Breast epithelium (tissue), 4 donors: ENCODE measurements around the gene PLAAT3. TPM values are rescaled to one million over a fixed set of nuclear protein-coding genes. Genes with fewer than 3 reads are reported as not detected.
A peak's percentile ranks its signal among the peaks of the same experiment; 100 is the strongest.
"Not testable (repeated sequence)": the region's sequence is repeated elsewhere in the genome, so short reads cannot be mapped to it uniquely, and the experiment has no call there.

Source experiments
- DNase-seq, 2 donors: peaks; one replicate each; pipeline ENCODE4 v3.0.0-alpha.2; 2019; ENCODE audit warnings: low spot score in 2 of 2
- H3K27ac ChIP-seq, 2 donors: fragments of 200-600 bp; sonication (generic) in 1 of 2; one replicate each; pipeline ENCODE4 v1.5.1; 2016 to 2019; ENCODE audit warnings: mild to moderate bottlenecking in 1 of 2
- H3K27me3 ChIP-seq, 2 donors: fragments of 200-600 bp; sonication (generic) in 1 of 2; one replicate each; pipeline versions ENCODE4 v1.5.1 to v1.6.0; 2017 to 2019; ENCODE audit warnings: control low read depth in 1 of 2, mild to moderate bottlenecking in 1 of 2
- H3K36me3 ChIP-seq: fragments of 200-600 bp; one replicate; pipeline ENCODE4 v1.5.1; 2019
- H3K4me1 ChIP-seq, 2 donors: fragments of 200-600 bp; sonication (generic); one replicate each; pipeline ENCODE4 v1.5.1; 2016 to 2019; ENCODE audit warnings: control low read depth in 1 of 2
- H3K4me3 ChIP-seq, 3 donors: fragments of 200-600 bp; sonication (generic); 1 replicate in 2 of 3; 2 replicates in 1 of 3; pipeline ENCODE4 v1.5.1; 2016 to 2019; ENCODE audit warnings: mild to moderate bottlenecking in 3 of 3, moderate library complexity in 2 of 3
- H3K9me3 ChIP-seq, 2 donors: fragments of 200-600 bp; sonication (generic) in 1 of 2; one replicate each; pipeline ENCODE4 v1.5.1; 2016 to 2019; ENCODE audit warnings: control low read depth in 1 of 2
- CTCF ChIP-seq, 3 donors: fragments of 450-650 bp; IDR thresholded peaks; one replicate each; pipeline ENCODE4 v1.5.1; 2016 to 2017; ENCODE audit warnings: antibody characterized with exemption in 3 of 3, mild to moderate bottlenecking in 3 of 3, moderate library complexity in 3 of 3
- POLR2A ChIP-seq: fragments of 450-650 bp; IDR thresholded peaks from one replicate; pipeline ENCODE4 v1.6.1; 2016; ENCODE audit warnings: antibody characterized with exemption, mild to moderate bottlenecking, moderate library complexity
- POLR2AphosphoS5 ChIP-seq, 3 donors: sonication (generic); formaldehyde crosslinking; IDR thresholded peaks; one replicate each; pipeline ENCODE4 v1.6.1; 2017; ENCODE audit warnings: antibody characterized with exemption in 3 of 3
- intact Hi-C: fragments of 100-400 bp; cut with DNase I; formaldehyde crosslinking; loops from one replicate; pipeline ENCODE4 v1.15.1; 2023; ENCODE audit warnings: low total_unique reads
- total RNA-seq, 3 donors: library from RNA; depleted of rRNA; stranded (reverse); fragments of >200 nt; gene quantifications; one replicate each; pipeline ENCODE4 v1.1.0, GENCODE V29; 2016

The PLAAT3 gene
- total RNA-seq, 3 donors from 2014 or later, result 128 to 527 (median 204) TPM

- TF ChIP-seq POLR2A (no peak), POLR2AphosphoS5 (IDR thresholded peaks at IDR 0.05) (no peak), CTCF (IDR thresholded peaks at IDR 0.05) (no peak)
- intact Hi-C loops, result no loop called here
- no peak overlapping the region for H3K4me3 ChIP-seq
- H3K9me3 ChIP-seq, result no peaks in the 10 kb centered on the region
- H3K36me3 ChIP-seq, result peaks cover 8% of the 10 kb centered on the region
- H3K27me3 ChIP-seq, result no peaks in the 10 kb centered on the region
- no peak for DNase-seq
- H3K4me1 ChIP-seq, result no peaks in the 10 kb centered on the region
- H3K27ac ChIP-seq, result no peak overlapping the region
Observed at GRCh38 chr11:63641727-63642126, 27.5 kb upstream of the PLAAT3 start.

GRCh38 chr11:63639199-63639832, 25.1 kb upstream of the PLAAT3 start:
- Histone ChIP-seq H3K27ac (peak overlapping the region in 1 of 2 donors; percentile 30), H3K27me3 (no peaks in the 10 kb centered on the region), H3K4me1 (no peaks in the 10 kb centered on the region), H3K9me3 (no peaks in the 10 kb centered on the region), H3K36me3 (peaks cover 8% of the 10 kb centered on the region), H3K4me3 (no peak overlapping the region)
- TF ChIP-seq CTCF (IDR thresholded peaks at IDR 0.05) (peak; percentile 34 to 48 (median 45)), POLR2A (no peak)
- no peak for DNase-seq
- intact Hi-C loops, result no loop called here

DNA sequence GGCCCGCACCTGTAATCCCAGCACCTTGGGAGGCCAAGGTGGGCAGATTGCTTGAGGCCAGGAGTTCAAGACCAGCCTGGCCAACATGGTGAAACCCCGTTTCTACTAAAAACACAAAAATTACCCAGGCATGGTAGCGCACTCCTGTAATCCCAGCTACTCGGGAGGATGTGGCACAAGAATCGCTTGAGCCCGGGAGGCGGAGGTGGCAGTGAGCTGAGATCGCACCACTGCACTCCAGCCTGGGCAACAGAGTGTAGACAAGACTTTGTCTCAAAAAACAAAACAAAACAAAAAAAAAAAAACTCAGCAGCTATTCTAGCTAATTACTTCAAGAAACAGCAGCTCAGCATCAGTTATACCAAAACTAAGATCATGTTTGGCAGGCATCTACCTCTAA, 24.2 kb upstream of the PLAAT3 start:
- DNase-seq, H3K27ac ChIP-seq, H3K27me3 ChIP-seq, H3K4me1 ChIP-seq, intact Hi-C loops, H3K9me3 ChIP-seq, H3K36me3 ChIP-seq, H3K4me3 ChIP-seq: not testable (repeated sequence)

GRCh38 chr11:63635762-63636465, 21.7 kb upstream of the PLAAT3 start:
- TF ChIP-seq POLR2AphosphoS5 (IDR thresholded peaks at IDR 0.05) (no peak), CTCF (IDR thresholded peaks at IDR 0.05) (peak; percentile 36 to 88 (median 85)), POLR2A (no peak)
- intact Hi-C loops, result no loop called here
- no peaks in the 10 kb centered on the region for H3K4me1 ChIP-seq
- H3K4me3 ChIP-seq, result no peak overlapping the region
- peak overlapping the region in 1 of 2 donors; percentile 15 for H3K27ac ChIP-seq
- H3K9me3 ChIP-seq, result no peaks in the 10 kb centered on the region
- H3K36me3 ChIP-seq, result peaks cover 2% of the 10 kb centered on the region
- no peaks in the 10 kb centered on the region for H3K27me3 ChIP-seq
- peak in 1 of 2 donors; percentile 70 for DNase-seq

- H3K4me3 ChIP-seq, result no peak overlapping the region
- intact Hi-C loops, result no loop called here
- DNase-seq, result no peak
- H3K27me3 ChIP-seq, result no peaks in the 10 kb centered on the region
- TF ChIP-seq CTCF (IDR thresholded peaks at IDR 0.05) (no peak), POLR2A (no peak), POLR2AphosphoS5 (IDR thresholded peaks at IDR 0.05) (no peak)
- H3K9me3 ChIP-seq, result no peaks in the 10 kb centered on the region
- H3K4me1 ChIP-seq, result no peaks in the 10 kb centered on the region
- peaks cover 3% of the 10 kb centered on the region for H3K36me3 ChIP-seq
- no peak overlapping the region for H3K27ac ChIP-seq
Observed at GRCh38 chr11:63629426-63629825, 15.2 kb upstream of the PLAAT3 start.
